ENCODE measurements around the gene RPS5. TPM values are rescaled to one million over a fixed set of nuclear protein-coding genes. Genes with fewer than 3 reads are reported as not detected.
"Not testable (repeated sequence)": the region's sequence is repeated elsewhere in the genome, so short reads cannot be mapped to it uniquely, and the experiment has no call there.

The RPS5 gene
- total RNA-seq, 2 donors from 2014 or later, result 1,184 to 2,289 TPM

DNA sequence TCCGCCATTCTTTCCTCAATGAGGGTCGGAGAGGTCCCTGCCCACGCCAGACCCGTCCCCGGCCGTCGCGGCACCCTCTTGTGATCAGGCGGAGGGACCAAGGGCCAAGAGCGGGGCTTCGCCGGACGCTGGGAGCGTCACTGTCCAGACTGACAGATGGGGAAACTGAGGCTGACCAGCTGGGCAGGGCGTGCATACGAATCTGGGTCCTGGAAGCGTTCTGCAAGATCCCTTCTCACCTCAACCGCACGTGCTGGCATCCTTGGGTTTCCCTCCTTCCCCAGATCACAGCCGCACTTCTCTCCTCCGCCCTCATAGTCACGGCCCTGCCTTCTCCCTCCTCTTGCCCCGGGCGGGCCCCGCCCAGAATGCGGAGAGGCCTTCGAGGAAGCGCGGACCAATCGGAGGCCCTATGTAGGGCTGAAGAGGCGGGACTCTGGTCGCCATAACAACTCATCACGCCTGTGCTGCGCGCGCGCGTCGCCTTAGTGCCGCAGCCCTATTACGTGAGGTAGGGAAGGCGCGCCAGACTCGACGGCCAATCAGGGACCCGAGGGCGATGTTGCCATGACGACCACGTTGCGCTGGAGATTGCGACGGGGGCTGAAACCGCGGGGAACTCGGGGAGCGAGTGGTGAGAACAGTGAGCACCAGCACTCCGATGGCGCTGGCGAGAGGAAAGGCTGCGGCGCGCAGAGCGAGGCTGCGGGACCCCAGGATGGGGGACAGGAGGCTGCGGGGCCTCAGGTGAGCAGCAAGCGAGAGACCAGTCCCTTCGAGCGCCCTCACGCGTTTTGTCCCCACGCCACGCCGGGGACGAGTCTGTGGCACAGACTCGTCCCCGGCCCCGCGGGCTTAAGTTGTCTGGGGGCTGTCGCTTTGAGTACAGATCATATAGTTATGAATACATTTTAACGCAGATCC, 14.1 kb downstream of the RPS5 start:
- Histone ChIP-seq H3K9me3 (no peaks in the 10 kb centered on the region), H3K4me1 (replicated peaks) (no peaks in the 10 kb centered on the region), H3K36me3 (no peaks in the 10 kb centered on the region), H3K27ac (peak overlapping the region; percentile 61 to 78), H3K27me3 (replicated peaks; ENCODE audit: insufficient read depth) (no peaks in the 10 kb centered on the region), H3K4me3 (peak overlapping the region; percentile 37 to 61)
- under 1% methylated on average over 74 of the region's 80 CpGs for WGBS
- peak; percentile 100 for DNase-seq (ENCODE audit: low spot score)
- TF ChIP-seq, protein P1, sequence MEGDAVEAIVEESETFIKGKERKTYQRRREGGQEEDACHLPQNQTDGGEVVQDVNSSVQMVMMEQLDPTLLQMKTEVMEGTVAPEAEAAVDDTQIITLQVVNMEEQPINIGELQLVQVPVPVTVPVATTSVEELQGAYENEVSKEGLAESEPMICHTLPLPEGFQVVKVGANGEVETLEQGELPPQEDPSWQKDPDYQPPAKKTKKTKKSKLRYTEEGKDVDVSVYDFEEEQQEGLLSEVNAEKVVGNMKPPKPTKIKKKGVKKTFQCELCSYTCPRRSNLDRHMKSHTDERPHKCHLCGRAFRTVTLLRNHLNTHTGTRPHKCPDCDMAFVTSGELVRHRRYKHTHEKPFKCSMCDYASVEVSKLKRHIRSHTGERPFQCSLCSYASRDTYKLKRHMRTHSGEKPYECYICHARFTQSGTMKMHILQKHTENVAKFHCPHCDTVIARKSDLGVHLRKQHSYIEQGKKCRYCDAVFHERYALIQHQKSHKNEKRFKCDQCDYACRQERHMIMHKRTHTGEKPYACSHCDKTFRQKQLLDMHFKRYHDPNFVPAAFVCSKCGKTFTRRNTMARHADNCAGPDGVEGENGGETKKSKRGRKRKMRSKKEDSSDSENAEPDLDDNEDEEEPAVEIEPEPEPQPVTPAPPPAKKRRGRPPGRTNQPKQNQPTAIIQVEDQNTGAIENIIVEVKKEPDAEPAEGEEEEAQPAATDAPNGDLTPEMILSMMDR (IDR thresholded peaks at IDR 0.05), result no peak
- peak; percentile 70 for TF ChIP-seq POLR2A (IDR thresholded peaks at IDR 0.05)
- peak; percentile 99 for TF ChIP-seq POLR2AphosphoS5 (IDR thresholded peaks at IDR 0.05)
- intact Hi-C loops (cut with DNase I), result no loop called here

DNA sequence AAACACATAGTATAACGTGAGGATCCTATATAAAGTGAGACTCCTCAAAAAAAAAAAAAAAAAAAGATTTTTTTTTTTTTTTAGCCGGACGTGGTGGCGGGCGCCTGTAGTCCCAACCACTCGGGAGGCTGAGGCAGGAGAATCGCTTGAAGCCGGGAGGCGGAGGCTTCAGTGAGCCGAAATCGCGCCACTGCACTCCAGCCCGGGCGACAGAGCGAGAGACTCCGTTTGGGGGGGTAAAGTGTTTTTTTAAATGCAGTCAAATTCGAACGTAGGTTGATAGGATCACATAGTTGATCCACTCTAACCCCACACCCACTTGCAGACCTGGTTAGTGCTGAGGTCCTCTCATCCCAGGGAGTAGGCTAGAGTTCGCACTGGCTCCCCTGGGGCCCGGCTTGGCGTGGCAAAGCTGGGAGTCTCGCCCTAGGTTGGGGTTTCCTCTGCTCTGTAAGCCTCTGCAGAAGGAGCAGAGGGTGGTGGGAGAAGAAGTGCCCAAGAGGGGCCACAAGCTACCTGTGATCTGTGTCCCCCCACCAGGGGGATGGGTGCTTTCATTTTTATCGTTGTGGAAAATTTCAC, 14.9 kb downstream of the RPS5 start:
- Histone ChIP-seq H3K4me3 (peak overlapping the region; percentile 37 to 61), H3K4me1 (replicated peaks) (no peaks in the 10 kb centered on the region), H3K27me3 (replicated peaks; ENCODE audit: insufficient read depth) (no peaks in the 10 kb centered on the region), H3K9me3 (no peaks in the 10 kb centered on the region), H3K27ac (peak overlapping the region; percentile 61 to 78), H3K36me3 (no peaks in the 10 kb centered on the region)
- TF ChIP-seq POLR2AphosphoS5 (IDR thresholded peaks at IDR 0.05), result no peak
- TF ChIP-seq POLR2A (IDR thresholded peaks at IDR 0.05), result no peak
- TF ChIP-seq, protein P1 (IDR thresholded peaks at IDR 0.05), result no peak
- WGBS, result 23% methylated on average over 23 of the region's 23 CpGs
- intact Hi-C loops (cut with DNase I), result no loop called here
- DNase-seq (ENCODE audit: low spot score), result no peak

DNA sequence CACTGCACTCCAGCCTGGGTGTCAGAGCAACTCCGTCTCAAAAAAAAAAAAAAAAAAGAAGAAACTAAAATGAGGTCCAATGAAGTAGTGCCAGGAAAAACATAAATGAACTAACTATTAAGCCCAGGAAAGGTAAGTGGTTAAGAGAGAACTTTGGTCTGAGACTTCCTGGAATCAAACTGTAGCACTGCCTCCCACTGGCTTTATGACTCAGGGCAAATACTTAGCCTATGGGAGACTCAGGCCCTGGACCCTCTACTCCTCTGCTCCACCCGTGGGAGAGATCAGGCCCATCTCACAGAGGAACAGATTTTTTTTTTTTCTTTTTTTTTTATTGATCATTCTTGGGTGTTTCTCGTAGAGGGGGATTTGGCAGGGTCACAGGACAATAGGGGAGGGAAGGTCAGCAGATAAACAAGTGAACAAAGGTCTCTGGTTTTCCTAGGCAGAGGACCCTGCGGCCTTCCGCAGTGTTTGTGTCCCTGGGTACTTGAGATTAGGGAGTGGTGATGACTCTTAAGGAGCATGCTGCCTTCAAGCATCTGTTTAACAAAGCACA, 16.9 kb downstream of the RPS5 start:
- H3K27ac ChIP-seq; DNase-seq (ENCODE audit: low spot score); H3K4me3 ChIP-seq; intact Hi-C loops (cut with DNase I); H3K9me3 ChIP-seq; H3K4me1 ChIP-seq (replicated peaks); H3K36me3 ChIP-seq; H3K27me3 ChIP-seq (replicated peaks; ENCODE audit: insufficient read depth): not testable (repeated sequence)
- 69% methylated on average over 5 of the region's 5 CpGs for WGBS

DNA sequence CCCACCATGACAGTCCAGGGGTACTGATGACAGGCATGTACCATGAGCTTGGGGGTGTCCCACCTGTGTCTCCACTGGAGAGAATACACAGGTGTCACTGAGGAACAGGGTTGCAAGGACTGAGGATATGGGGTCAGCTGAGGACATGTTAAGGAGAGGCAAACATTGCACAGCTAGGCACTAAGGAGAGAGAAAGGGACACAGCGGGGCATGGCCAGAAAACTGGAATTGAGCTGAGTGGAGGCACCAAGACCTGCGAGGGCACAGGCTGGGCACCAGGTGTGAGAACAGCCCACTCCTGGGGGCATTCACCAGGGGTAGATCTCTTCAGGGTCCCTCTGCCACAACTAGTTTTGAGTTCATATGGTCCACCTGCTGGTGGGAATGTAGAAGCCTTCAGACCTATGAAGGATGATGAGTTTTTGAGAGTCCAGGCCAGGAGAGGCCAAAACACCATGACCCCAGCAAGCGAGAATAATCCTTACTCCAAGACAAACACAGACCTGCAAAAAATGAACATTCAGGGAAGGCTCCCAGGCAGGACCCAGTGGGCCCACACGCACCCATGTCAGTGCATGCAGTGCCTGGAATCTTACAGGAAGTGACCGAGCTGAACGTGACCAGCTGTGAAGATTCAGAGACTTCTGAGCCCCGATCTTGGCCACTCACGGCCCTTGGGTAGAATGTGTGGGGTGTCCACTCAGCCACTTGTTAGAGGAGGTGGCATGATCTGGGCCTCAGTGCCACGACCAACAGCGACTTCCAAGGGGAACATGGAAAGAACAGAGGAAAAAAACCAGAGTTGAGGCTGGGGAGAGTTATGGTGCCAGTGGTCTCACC, 20.0 kb downstream of the RPS5 start:
- Histone ChIP-seq H3K36me3 (no peaks in the 10 kb centered on the region), H3K27ac (peak overlapping the region; percentile 82 to 84), H3K27me3 (replicated peaks; ENCODE audit: insufficient read depth) (no peaks in the 10 kb centered on the region), H3K9me3 (no peaks in the 10 kb centered on the region), H3K4me3 (peak overlapping the region in 1 of 2 donors; percentile 93), H3K4me1 (replicated peaks) (peaks cover 7% of the 10 kb centered on the region)
- WGBS, result 53% methylated on average over 10 of the region's 10 CpGs
- no peak for TF ChIP-seq POLR2A (IDR thresholded peaks at IDR 0.05)
- TF ChIP-seq, protein P1 (IDR thresholded peaks at IDR 0.05), result peak in 2 of 4 experiments; percentile 9 to 30
- intact Hi-C loops (cut with DNase I), result no loop called here
- DNase-seq (ENCODE audit: low spot score), result no peak

Measured in prostate gland (tissue), 2 donors.